ENCODE data around the gene ACE. TPM values are rescaled to one million over a fixed set of nuclear protein-coding genes. Genes with fewer than 3 reads are reported as not detected.

Gene ACE
- polyA plus RNA-seq, 4 donors, result 49.6 to 216 (median 161) TPM

DNA sequence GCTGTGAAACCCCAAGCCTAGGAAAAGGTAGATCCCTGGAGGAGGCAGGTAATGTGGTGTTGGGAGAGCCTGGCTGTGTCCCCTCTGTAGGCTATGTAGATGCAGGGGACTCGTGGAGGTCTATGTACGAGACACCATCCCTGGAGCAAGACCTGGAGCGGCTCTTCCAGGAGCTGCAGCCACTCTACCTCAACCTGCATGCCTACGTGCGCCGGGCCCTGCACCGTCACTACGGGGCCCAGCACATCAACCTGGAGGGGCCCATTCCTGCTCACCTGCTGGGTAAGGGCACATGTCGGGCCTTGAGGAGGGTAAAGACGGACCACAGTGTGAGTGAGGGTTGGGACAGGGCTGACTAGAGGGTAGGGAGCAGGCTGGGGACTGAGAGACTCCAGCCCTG is 12.0 kb downstream of the ACE start:
- H3K27ac ChIP-seq (ENCODE audit: low read depth in 1 of 3, low read length in 2 of 3), result no peak overlapping the region
- FAIRE-seq (no peak), DNase-seq (no peak)
- H3K9me3 ChIP-seq (ENCODE audit: control insufficient read depth in 2 of 2, insufficient read depth in 1 of 2, low read depth in 1 of 2, low read length in 1 of 2), result no peaks in the 10 kb centered on the region
- peaks cover under 1 to 92% (median 17%) of the 10 kb centered on the region in 3 donors for H3K36me3 ChIP-seq (ENCODE audit: control insufficient read depth in 3 of 3, insufficient read depth in 2 of 3, low read depth in 1 of 3, low read length in 3 of 3)
- no peak overlapping the region for H3K4me3 ChIP-seq (ENCODE audit: low read depth in 1 of 3, low read length in 3 of 3)
- 91 to 99% (median 96%) methylated on average over 10 of the region's 10 CpGs for WGBS, 3 donors
- no peaks in the 10 kb centered on the region for H3K4me1 ChIP-seq (ENCODE audit: control insufficient read depth in 3 of 3, insufficient read depth in 2 of 3, low read depth in 1 of 3, low read length in 2 of 3)
- H3K27me3 ChIP-seq (ENCODE audit: control insufficient read depth in 3 of 3, insufficient read depth in 3 of 3, low read length in 3 of 3), result no peaks in the 10 kb centered on the region

DNA sequence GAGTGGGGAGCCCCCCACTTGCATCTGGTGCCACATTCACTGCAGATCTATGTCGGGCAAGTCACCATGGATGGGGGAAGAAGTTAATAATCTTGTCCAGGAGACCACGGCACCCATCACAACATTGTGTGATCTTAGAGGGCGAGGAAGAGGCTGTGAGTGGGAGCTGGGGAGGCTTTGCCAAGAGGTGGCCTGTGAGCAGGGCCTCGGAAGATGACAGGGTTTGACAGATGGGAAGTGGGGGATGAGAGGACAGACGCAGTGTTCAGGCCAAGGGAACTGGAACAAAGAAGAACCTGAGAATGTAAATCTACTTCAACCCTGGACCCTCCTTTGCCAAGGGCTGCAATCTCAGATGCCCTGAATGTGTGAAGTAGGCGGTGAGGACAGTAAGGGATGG is 12.4 kb downstream of the ACE start:
- Histone ChIP-seq H3K27me3 (ENCODE audit: control insufficient read depth in 3 of 3, insufficient read depth in 3 of 3, low read length in 3 of 3) (no peaks in the 10 kb centered on the region), H3K27ac (ENCODE audit: low read depth in 1 of 3, low read length in 2 of 3) (no peak overlapping the region), H3K4me1 (ENCODE audit: control insufficient read depth in 3 of 3, insufficient read depth in 2 of 3, low read depth in 1 of 3, low read length in 2 of 3) (no peaks in the 10 kb centered on the region), H3K4me3 (ENCODE audit: low read depth in 1 of 3, low read length in 3 of 3) (no peak overlapping the region), H3K36me3 (ENCODE audit: control insufficient read depth in 3 of 3, insufficient read depth in 2 of 3, low read depth in 1 of 3, low read length in 3 of 3) (peaks cover 0 to 92% (median 16%) of the 10 kb centered on the region in 3 donors), H3K9me3 (ENCODE audit: control insufficient read depth in 2 of 2, insufficient read depth in 1 of 2, low read depth in 1 of 2, low read length in 1 of 2) (no peaks in the 10 kb centered on the region)
- no peak for FAIRE-seq
- WGBS, 3 donors, result 83 to 92% (median 84%) methylated on average over 6 of the region's 6 CpGs
- DNase-seq, result no peak

DNA sequence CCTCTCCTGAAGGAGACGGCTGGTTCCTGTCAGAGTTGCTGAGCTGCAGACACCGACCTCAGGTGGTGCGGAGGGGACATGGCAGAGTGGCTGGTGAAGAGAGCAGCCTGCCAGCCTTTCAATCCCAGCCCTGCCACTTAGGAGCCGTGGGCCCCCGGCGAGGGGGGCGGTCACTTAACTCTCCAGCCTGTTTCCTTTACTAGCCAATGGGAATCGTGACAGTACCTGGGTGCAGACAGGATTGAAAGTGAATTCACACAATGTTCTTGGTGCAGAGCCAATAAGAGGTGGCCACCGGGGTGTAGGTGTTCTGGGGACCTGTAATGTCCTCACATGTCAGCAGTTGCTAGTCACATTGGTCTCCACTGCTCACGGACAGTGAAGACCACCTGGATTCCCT is 13.5 kb downstream of the ACE start:
- no peak for FAIRE-seq

DNA sequence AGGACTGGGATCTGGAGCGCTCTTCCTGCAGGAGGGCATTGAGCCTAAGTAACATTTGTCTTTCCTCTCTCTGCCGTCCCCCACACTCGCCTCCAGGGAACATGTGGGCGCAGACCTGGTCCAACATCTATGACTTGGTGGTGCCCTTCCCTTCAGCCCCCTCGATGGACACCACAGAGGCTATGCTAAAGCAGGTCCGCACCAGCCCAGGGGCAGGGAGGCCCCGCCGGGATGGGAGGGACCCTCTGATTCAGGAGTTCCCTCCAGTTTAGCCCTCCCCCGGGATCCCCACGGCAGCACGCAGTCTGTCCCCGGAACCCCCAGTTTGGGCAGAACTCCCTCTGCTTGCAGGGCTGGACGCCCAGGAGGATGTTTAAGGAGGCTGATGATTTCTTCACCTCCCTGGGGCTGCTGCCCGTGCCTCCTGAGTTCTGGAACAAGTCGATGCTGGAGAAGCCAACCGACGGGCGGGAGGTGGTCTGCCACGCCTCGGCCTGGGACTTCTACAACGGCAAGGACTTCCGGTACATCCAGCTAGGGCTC is 14.1 kb downstream of the ACE start:
- DNase-seq, result no peak
- Histone ChIP-seq H3K9me3 (ENCODE audit: control insufficient read depth in 2 of 2, insufficient read depth in 1 of 2, low read depth in 1 of 2, low read length in 1 of 2) (no peaks in the 10 kb centered on the region), H3K4me3 (ENCODE audit: low read depth in 1 of 3, low read length in 3 of 3) (no peak overlapping the region), H3K27me3 (ENCODE audit: control insufficient read depth in 3 of 3, insufficient read depth in 3 of 3, low read length in 3 of 3) (no peaks in the 10 kb centered on the region), H3K4me1 (ENCODE audit: control insufficient read depth in 3 of 3, insufficient read depth in 2 of 3, low read depth in 1 of 3, low read length in 2 of 3) (no peaks in the 10 kb centered on the region), H3K27ac (ENCODE audit: low read depth in 1 of 3, low read length in 2 of 3) (no peak overlapping the region), H3K36me3 (ENCODE audit: control insufficient read depth in 3 of 3, insufficient read depth in 2 of 3, low read depth in 1 of 3, low read length in 3 of 3) (peaks cover 0 to 96% (median 16%) of the 10 kb centered on the region in 3 donors)
- 83 to 93% (median 88%) methylated on average over 22 of the region's 22 CpGs for WGBS, 3 donors
- FAIRE-seq, result no peak

More for the DNA sequence above, 13.5 kb downstream of the ACE start:
- H3K27me3 ChIP-seq (ENCODE audit: control insufficient read depth in 3 of 3, insufficient read depth in 3 of 3, low read length in 3 of 3), result no peaks in the 10 kb centered on the region
- H3K36me3 ChIP-seq (ENCODE audit: control insufficient read depth in 3 of 3, insufficient read depth in 2 of 3, low read depth in 1 of 3, low read length in 3 of 3), result peaks cover 0 to 91% (median 16%) of the 10 kb centered on the region in 3 donors
- no peak for DNase-seq
- no peaks in the 10 kb centered on the region for H3K4me1 ChIP-seq (ENCODE audit: control insufficient read depth in 3 of 3, insufficient read depth in 2 of 3, low read depth in 1 of 3, low read length in 2 of 3)
- no peak overlapping the region for H3K4me3 ChIP-seq (ENCODE audit: low read depth in 1 of 3, low read length in 3 of 3)
- no peak overlapping the region for H3K27ac ChIP-seq (ENCODE audit: low read depth in 1 of 3, low read length in 2 of 3)
- 73 to 82% (median 75%) methylated on average over 10 of the region's 10 CpGs for WGBS, 3 donors
- no peaks in the 10 kb centered on the region for H3K9me3 ChIP-seq (ENCODE audit: control insufficient read depth in 2 of 2, insufficient read depth in 1 of 2, low read depth in 1 of 2, low read length in 1 of 2)

DNA sequence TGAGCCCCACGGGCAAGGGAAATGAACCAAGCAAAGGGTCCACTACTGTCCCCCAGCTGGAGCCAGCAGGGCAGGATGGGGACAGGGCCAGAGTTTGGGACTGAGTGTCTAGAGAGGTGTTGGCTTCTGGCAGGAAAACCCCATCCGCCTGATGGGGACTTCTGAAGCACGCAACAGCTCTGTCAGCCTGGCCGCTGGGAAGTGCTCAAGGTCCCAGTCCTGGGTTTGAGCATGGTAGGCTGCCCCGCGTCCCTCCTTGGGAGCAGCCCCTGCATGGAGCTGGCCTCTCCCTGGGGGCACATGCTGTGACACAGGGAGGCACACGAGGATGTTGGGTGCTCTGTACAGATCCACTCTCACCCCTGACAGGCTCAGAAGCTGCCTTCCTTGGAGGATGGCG is 14.6 kb downstream of the ACE start:
- DNase-seq (no peak), FAIRE-seq (no peak)
- Histone ChIP-seq H3K4me1 (ENCODE audit: control insufficient read depth in 3 of 3, insufficient read depth in 2 of 3, low read depth in 1 of 3, low read length in 2 of 3) (no peaks in the 10 kb centered on the region), H3K9me3 (ENCODE audit: control insufficient read depth in 2 of 2, insufficient read depth in 1 of 2, low read depth in 1 of 2, low read length in 1 of 2) (no peaks in the 10 kb centered on the region), H3K36me3 (ENCODE audit: control insufficient read depth in 3 of 3, insufficient read depth in 2 of 3, low read depth in 1 of 3, low read length in 3 of 3) (peaks cover 0 to 97% (median 19%) of the 10 kb centered on the region in 3 donors), H3K27me3 (ENCODE audit: control insufficient read depth in 3 of 3, insufficient read depth in 3 of 3, low read length in 3 of 3) (no peaks in the 10 kb centered on the region), H3K27ac (ENCODE audit: low read depth in 1 of 3, low read length in 2 of 3) (no peak overlapping the region), H3K4me3 (ENCODE audit: low read depth in 1 of 3, low read length in 3 of 3) (no peak overlapping the region)
- WGBS, 3 donors, result 86 to 89% (median 88%) methylated on average over 8 of the region's 8 CpGs

DNA sequence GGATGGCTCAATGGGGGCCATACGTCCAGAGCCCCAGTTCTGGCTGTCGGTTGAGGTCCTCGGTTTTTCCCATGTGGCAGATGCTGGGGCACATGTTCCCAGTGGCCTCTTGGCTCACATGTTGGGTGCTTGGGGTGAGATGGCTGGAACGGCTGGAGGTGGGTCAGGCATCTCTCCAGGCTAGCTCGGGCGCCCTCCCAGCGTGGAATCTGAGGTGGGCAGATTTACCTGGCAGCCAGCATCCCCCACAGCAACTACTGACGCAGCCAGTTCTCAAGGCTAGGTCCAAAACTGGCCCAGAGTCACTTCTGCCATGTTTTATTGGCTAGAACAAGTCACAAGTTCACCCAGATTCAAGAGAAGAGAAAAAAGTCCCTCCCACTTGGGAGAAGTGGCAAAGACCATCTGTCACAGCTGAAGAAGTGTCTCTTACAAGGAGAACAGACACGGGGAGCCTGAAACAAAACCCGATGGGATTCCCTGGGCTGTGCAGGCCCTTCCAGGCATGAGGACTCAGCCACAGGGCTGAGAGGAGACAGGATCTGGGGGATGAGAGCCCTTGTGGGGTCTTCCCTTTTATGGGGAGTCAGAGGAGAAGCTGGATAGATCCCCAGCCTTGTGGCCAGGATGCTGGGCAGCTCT is 15.2 kb downstream of the ACE start:
- FAIRE-seq (no peak), DNase-seq (no peak)
- Histone ChIP-seq H3K4me3 (ENCODE audit: low read depth in 1 of 3, low read length in 3 of 3) (no peak overlapping the region), H3K27ac (ENCODE audit: low read depth in 1 of 3, low read length in 2 of 3) (no peak overlapping the region), H3K4me1 (ENCODE audit: control insufficient read depth in 3 of 3, insufficient read depth in 2 of 3, low read depth in 1 of 3, low read length in 2 of 3) (no peaks in the 10 kb centered on the region), H3K36me3 (ENCODE audit: control insufficient read depth in 3 of 3, insufficient read depth in 2 of 3, low read depth in 1 of 3, low read length in 3 of 3) (peaks cover 0 to 97% (median 18%) of the 10 kb centered on the region in 3 donors), H3K9me3 (ENCODE audit: control insufficient read depth in 2 of 2, insufficient read depth in 1 of 2, low read depth in 1 of 2, low read length in 1 of 2) (no peaks in the 10 kb centered on the region), H3K27me3 (ENCODE audit: control insufficient read depth in 3 of 3, insufficient read depth in 3 of 3, low read length in 3 of 3) (no peaks in the 10 kb centered on the region)
- 82 to 93% (median 85%) methylated on average over 10 of the region's 10 CpGs for WGBS, 3 donors

DNA sequence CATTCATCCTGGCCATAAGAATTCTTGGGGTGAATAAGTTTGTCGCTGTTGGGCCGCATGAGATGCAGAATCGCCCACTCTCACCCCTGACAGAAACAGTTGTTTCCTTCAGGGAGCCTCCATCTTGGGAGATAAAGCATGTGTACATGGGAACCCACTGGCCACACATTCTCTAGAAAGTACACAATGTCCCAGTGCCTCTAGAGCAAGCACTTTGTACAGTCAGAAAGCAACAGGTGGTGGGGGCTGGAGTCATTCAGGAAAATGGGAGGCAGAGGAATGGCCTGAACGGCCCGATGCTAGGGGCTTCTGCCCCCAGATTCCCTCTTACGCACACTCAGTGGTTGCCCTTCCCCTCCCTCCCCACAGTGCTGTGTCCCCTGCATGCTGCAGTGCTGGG is 16.1 kb downstream of the ACE start:
- H3K4me3 ChIP-seq (ENCODE audit: low read depth in 1 of 3, low read length in 3 of 3), result no peak overlapping the region
- H3K27ac ChIP-seq (ENCODE audit: low read depth in 1 of 3, low read length in 2 of 3), result no peak overlapping the region
- H3K27me3 ChIP-seq (ENCODE audit: control insufficient read depth in 3 of 3, insufficient read depth in 3 of 3, low read length in 3 of 3), result no peaks in the 10 kb centered on the region
- DNase-seq (no peak), FAIRE-seq (no peak)
- no peaks in the 10 kb centered on the region for H3K4me1 ChIP-seq (ENCODE audit: control insufficient read depth in 3 of 3, insufficient read depth in 2 of 3, low read depth in 1 of 3, low read length in 2 of 3)
- H3K9me3 ChIP-seq (ENCODE audit: control insufficient read depth in 2 of 2, insufficient read depth in 1 of 2, low read depth in 1 of 2, low read length in 1 of 2), result no peaks in the 10 kb centered on the region
- H3K36me3 ChIP-seq (ENCODE audit: control insufficient read depth in 3 of 3, insufficient read depth in 2 of 3, low read depth in 1 of 3, low read length in 3 of 3), result peaks cover 0 to 97% (median 14%) of the 10 kb centered on the region in 3 donors
- 93 to 98% (median 96%) methylated on average over 6 of the region's 6 CpGs for WGBS, 3 donors

DNA sequence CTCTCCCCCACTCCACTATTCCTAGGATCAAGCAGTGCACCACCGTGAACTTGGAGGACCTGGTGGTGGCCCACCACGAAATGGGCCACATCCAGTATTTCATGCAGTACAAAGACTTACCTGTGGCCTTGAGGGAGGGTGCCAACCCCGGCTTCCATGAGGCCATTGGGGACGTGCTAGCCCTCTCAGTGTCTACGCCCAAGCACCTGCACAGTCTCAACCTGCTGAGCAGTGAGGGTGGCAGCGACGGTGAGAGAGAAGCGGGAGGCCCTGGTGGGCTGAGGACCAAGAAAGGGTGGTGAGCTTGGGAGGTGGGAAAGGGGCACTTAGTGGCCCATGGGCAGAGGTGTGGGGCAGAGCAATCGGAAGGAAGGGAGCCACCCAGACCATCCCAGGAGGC is 16.6 kb downstream of the ACE start:
- no peaks in the 10 kb centered on the region for H3K9me3 ChIP-seq (ENCODE audit: control insufficient read depth in 2 of 2, insufficient read depth in 1 of 2, low read depth in 1 of 2, low read length in 1 of 2)

More for the DNA sequence above, 16.6 kb downstream of the ACE start:
- Histone ChIP-seq H3K4me3 (ENCODE audit: low read depth in 1 of 3, low read length in 3 of 3) (no peak overlapping the region), H3K27ac (ENCODE audit: low read depth in 1 of 3, low read length in 2 of 3) (no peak overlapping the region), H3K36me3 (ENCODE audit: control insufficient read depth in 3 of 3, insufficient read depth in 2 of 3, low read depth in 1 of 3, low read length in 3 of 3) (peaks cover 0 to 96% (median 14%) of the 10 kb centered on the region in 3 donors), H3K4me1 (ENCODE audit: control insufficient read depth in 3 of 3, insufficient read depth in 2 of 3, low read depth in 1 of 3, low read length in 2 of 3) (no peaks in the 10 kb centered on the region), H3K27me3 (ENCODE audit: control insufficient read depth in 3 of 3, insufficient read depth in 3 of 3, low read length in 3 of 3) (no peaks in the 10 kb centered on the region)
- WGBS, 3 donors, result 87 to 91% (median 89%) methylated on average over 9 of the region's 9 CpGs
- FAIRE-seq, result no peak
- DNase-seq, result no peak
